Measurements from ENCODE around the gene DDX31.

DNA sequence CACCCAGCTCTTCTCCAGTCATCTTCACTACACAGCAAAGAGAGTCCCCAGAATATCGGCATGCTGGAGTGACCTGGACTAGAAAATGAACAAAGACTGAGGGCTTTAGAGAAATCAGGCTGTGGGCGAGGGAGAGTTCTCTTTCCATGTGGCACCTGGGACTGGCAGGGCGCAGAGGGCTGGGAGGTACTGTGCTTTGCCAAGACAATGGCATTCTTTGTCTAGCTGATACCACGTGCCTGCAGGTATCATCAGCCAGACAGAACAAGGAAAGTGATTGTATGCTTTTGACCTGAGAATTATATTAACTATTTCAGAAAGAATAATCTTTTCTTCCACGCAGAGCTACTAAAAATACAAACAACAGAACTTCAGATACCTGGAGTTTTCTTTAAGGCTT, 30.5 kb downstream of the DDX31 start:
- no peak for TF ChIP-seq POLR2A (IDR thresholded peaks at IDR 0.05)
- TF ChIP-seq CTCF (IDR thresholded peaks at IDR 0.05): no peak
